HG03558 (cell line): ENCODE data around the gene KCNE1.

ENCODE experiments used
- ATAC-seq: cut with Tn5 transposase; IDR thresholded peaks from one replicate; pipeline ENCODE4 v1.9.1; 2021; ENCODE audit warnings: moderate number of reproducible peaks; ENCODE audit not compliant: unreplicated experiment; ENCODE audit errors: extremely low read depth

KCNE1 gene

DNA sequence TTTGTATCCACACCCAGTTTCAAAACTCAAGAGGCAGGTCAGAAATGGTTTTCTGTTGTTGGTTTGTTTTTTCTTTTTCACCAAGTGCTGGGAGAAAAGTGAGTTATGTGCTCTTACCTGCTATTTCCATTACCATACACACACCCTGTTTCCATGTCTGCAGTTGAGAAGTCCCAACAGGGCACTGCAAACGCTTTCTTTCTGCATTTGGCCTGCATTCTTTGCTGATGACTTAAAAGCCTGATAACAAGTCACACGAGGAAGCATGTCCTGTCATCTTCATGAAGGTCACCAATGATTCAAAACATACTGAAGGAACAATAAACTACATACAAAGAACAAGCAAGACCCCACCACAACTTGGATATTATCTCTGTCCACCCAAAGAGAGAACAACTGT lies 24.8 kb upstream of the KCNE1 start:
- no peak for ATAC-seq

DNA sequence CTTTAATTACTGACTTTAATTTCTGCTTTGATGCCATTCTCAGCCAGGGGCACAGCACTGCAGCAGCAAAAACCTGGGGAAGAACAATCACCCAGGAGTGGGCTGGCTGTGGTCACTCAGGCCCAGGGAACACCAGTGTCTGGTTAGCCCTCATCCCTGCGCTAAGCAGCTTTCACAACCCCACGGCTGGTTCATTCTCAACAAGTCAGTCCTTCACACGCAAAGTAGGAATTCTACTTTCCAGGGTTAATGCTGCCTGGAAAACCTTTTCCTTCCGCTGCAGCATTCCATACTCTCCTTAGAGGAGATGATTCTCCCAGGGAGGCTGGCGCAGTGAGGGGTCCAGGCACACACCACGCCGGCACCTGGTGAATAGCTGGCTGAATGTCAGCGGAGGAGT lies 24.3 kb upstream of the KCNE1 start:
- ATAC-seq: no peak

DNA sequence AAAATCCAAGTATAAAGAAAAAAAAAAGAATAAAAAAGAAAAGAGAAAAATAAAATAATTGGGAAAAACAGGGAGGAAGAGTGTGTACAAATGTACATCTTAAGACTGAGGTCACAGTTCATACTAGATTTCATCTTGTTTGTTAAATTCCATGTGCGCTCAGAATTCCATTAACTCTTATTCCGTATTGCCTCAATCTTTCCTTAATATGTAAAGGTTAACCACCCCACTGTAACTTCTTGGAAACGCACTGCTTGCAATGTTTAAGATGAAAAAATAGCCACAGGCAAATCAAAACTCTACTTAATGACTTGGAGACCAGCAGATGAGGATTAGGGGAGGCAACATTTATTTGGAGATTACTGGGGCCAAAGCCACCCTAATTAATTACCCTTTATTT lies 23.9 kb upstream of the KCNE1 start:
- ATAC-seq: no peak

DNA sequence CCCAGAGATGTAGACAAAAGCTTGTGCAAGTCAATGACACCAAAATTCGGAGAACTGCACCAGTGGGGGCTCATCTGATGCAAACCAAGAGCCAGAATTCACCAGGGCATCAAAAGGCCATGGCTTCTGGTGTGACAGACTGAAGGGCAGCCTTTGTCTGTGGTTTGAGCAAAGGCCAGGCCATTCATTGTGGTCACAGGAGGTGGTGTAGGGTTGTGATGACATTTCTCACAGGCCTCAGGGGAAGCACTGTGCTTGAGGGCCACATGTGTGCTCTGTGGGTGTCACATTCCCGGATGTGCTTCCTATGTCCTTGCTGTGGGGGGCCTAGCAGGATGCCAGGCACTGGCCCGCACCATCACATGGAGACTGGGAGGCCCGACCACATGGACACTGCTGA lies 22.5 kb upstream of the KCNE1 start:
- no peak for ATAC-seq

DNA sequence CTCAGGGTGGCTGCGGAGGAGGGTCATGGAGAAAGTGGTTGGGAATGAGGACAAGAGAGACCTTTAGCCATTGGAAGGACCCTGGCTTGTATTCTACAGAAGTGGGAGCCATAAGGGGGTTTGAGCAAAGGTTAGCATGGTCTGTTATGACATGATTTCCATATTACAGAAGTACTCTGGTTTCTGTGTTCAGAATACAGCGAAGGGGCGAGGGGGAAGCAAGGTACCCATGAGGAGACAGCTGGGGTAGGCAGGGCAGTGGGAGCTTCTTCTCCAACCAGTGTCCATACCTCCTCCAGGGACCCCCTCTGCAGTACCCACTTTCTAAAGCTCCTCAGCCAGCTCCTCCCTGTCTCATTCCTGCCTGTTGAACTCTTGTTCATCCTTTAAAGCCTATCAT lies 21.9 kb upstream of the KCNE1 start:
- no peak for ATAC-seq

DNA sequence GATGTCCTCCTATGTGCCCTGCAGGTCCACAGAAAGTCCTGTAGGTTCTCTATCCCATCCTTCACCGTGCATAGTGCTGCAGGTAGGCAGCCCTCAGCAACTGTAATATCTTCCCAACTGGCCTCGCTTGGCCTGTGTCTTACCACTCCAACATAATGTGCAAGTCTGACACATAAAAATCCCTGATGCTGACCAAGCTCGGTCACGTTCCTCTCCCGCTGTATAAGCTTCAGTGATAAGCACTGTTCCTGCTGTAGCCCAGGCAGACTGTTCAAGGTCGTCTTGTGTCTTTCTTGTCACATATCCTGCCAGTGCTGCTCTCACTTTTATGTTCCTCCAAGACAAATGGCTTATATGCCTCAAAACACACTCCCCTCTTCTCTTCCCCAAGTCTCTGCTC lies 19.4 kb upstream of the KCNE1 start:
- no peak for ATAC-seq

DNA sequence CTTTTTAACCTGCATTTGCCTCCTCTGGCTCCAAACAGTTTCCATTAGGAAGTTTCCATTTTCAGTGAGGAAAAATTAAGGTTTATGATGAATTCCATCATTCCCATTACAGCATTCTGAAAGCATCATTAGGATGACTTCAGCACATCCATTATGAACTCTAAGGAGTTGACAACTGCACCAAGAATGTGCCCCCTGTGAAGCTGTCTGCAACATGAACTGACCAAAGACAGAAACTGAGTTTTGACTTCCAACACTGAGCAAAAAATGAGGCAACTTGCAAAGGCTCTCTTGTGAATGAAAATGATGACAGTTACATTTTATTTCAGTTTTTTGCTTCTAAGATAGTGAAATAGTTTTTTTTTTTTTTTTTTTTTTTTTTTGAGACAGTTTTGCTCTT lies 18.3 kb upstream of the KCNE1 start:
- ATAC-seq: no peak

DNA sequence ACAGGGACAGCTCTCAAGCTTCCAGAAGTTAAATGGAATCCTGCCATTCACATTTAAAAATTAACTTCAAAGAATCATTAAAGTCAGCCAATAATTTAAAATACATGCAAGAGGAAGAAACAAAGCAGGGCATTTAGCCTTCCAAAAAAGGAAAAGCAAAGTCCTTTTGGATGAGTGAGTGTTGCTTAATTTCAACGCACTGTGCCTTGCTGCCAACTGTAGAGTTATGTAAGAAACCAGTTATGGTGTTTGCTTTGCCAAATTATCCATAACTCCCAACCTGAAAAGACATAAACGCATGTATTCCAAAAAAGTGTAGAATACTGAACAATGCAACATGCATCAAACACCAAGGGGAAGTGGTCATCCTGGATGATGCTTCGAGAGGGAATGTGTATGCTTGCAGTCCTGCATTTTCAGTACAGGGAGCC lies 16.1 kb upstream of the KCNE1 start:
- no peak for ATAC-seq

DNA sequence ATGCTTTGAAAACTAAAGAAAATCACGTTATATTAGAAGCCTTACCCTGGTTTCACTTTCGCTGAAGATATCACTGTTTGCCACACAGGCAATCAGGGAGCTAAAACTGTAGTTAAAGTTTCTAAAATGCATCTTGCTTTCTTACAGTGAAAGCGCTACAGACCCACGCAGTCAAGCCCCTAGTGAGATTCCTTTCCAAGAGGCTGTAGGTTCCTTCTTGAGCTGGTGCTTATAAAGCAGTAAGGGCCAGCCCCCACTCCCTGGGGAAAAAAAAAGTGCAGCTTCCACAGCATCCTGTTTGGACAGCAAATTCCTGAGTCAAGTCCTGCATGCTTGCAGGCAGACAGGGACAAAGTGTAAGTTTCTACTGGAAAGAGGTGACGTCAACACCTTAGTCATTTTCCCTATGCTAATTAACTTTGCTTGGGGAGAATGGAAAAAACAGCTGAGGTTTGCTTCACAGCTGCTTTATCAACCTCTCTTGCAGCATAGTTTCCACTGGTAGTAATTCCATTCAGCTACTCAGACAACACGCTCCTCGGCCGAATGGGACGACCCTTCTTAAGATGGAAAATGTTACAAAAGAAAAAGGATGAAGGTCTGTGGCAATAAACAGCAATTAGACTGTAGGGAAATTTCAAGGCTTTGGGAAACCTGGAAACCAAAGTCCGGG lies 14.7 kb upstream of the KCNE1 start:
- no peak for ATAC-seq

DNA sequence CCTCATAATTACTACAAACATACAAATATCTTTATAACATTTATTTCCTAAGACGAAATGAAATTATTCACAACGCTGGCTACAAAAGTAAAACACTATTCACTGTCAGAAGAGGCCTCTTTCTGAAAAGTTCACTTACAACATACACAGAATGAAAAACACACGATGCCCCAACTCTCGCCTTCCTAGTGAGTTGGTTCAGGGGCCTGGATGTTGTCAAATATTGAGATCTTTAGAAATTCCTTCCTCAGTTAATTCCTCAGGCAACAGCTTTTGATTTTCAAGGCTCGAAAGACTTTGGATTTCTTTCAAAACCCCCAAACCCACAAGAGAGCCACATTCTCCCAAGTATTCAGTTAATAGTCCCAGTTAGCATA lies 14.2 kb upstream of the KCNE1 start:
- ATAC-seq: no peak

DNA sequence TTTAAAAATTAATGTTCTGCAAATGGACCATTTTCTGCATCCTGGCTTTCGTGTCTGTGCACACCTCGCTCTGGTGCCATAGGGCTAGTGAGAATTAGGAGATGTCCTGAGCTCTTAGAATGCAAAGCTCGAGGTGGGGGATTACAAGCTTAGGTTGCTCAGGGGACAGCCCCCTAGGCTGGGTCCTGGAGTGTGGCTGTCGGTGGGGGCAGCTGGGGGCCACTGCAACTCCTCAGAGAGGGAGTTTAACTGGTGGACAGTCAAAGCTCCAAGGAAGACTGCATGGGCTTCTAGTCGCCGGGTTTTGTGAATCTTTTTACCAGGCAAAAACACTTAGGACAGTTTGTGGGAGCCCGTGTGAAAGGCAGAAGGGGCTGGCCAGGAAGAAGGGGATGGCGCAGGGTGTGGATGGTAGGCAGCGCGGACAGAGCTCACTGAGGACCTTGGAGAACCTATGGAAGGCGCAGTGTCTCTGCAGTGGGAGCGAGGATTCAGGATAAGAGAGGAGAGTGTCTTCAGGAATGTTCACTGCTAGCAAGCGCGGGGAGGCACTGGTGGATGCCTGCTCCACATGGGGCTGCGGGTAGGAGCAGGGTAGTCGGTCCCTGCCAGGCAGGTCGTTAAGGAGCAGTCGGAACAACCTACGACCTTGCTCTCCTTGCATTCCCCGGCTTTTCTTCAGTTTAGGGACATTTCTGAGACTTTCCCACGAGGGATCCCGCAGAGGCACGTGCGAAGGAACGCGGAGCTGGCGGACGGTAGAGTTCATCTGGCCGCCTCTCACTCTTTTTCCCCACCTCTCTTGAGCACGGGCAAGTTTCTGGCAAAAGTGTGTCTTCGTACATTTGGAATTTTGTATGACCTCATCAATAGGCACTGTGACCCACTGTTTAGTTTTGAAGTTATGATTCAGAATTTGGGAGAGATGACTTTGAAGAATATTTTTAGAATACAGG lies 12.9 kb upstream of the KCNE1 start:
- no peak for ATAC-seq

DNA sequence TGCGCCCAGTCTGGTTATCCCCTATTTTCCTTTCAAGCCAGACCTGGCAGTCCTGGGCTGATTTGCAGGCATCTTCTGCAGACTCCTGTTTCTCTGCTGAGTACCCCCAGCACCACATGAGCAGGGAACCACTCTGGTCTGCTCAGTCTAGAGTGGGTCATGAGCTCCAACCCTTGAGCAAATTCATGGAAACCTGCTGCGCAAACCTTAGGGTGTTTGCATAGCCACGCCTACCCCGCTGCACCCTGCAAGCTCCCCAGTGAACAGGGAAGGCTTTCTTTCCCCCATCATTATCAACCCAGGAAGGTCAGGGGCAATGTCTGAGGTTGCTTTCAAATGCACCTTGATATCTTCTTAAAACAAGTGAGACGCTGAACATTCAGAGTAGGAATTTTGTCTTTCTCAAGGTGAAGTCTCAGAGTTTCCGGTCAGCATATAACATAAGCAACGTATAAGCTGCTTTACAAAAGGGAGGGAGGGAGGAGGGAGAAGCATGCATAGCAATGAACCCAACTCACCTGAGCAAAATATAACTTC lies 11.1 kb upstream of the KCNE1 start:
- no peak for ATAC-seq

DNA sequence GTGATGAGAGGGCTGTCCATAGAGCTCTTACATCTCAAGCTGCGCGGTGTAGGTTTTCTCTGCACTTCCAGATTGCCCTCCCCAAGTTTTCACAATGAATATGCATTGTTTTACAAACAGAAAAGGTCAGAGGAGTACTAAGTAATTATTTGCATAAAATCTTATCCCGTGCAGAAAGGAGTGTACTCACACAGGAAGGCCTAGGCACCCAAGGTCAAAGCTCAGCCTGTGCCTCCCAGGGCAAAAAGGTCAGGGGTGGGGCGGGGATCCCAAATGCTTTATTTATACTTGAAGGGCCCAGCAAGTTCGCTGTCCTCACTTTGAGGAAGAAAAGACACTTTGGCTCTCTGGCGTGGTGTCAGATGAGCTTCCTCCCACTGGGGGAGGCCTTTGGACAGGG lies 10.3 kb upstream of the KCNE1 start:
- ATAC-seq: no peak

DNA sequence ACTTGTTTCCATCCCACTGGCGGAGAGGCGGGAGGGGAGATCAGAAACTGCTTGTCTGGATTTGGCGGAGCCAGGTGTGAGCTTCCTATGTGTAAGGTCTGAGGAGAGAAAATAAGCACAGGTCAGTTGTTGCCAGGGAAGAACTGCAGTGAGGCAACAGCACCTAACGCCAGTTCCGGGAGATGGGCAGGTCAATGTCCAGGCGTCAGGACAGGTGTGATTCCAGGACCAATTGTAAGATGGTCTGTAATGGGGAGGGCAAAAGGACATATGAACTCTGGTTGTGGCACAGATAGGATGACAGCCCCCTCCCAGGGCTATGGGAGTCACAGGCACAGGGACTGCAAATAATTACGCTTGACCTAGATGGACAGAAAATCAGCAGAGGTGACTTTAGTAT lies 9.6 kb upstream of the KCNE1 start:
- no peak for ATAC-seq

DNA sequence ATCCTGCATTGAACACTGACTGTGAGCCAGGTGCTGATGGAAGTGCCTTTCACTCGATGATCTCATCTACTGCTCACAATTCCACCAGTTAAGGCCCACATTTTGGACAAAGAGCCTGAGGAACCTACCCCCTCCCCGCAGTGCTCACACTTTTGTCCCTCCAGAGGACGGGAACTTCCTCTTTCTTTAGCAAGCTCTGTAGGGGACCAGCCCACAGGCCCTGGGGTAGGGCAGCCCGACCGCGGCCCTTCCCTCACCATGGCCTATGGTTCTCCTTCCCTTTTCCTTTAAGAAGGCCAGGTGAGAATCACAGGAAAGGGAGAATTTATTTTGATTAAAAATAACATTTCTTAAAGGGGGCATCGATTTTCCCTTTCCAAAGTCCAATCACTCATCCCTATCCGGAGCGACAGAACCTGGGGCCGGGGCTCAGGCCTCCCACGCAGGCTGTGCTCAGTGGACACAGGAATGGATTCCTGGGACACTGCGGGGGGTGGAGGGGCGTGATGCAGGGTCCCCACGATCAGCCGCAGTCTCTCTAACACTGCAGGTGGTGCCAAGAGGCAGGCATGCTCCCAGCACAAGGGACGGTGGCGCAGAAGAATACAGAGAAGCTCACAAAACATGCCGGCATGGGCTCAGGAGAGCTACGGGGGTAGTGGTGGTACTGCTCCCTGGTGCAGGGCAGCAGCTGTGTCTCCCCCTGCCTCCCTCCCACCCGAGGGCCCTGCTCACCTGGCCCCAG lies 8.9 kb upstream of the KCNE1 start:
- no peak for ATAC-seq

DNA sequence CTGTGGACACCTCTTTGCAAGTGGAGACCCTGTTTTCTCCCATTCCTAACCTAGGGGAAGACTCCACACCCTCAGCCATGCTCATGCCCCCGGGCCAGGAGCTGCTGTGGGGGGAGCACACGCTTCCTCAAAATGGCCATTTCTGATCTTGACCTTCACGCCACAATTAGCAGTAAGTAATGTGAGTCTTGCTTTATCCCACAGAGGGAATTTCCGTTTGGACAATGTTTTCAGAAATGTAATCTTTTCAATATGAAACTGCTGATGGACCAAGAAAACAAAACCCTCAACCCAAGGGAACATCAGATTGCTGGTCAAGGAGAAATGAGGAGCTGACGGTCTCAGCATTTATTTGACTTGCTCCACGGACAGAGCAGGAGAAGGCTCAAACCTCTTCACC lies 8.3 kb upstream of the KCNE1 start:
- no peak for ATAC-seq

DNA sequence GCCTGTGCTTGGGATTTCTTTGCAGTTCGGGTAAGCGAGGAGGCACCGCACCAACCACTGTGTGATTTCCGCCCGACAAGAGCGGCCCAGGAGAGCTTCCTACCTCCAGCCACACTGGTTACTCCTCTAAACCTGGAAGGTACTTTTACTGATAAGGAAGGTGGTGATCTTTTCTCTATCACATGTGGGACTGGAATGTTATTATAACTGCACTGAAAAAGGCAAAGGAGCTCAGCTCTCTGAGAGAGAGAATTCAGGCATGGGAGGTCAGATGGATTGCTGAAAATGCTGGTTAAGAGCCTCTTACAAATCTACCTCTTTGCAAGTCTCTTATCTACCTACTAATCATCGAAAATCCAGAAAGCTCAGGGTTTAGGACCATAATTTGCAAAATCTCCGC lies 7.7 kb upstream of the KCNE1 start:
- no peak for ATAC-seq

DNA sequence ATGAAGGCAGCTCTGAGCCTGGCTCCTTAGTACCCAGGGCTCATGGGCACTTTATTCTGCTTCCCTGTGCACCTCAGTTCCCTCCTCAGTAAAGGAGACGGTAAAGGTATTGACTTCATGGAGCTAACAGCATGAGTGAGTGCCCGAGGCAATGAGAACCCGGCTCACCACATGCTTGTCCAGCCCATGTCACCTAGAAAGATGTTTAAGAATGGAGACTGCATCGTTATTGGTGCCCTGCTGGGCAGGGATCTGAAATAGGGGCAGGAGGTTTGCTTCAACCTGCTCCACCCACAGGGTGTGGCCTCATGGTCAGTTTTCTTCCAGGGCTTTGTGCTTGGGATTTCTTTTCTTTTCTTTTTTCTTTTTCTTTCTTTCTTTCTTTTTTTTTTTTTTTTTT lies 7.0 kb upstream of the KCNE1 start:
- no peak for ATAC-seq

DNA sequence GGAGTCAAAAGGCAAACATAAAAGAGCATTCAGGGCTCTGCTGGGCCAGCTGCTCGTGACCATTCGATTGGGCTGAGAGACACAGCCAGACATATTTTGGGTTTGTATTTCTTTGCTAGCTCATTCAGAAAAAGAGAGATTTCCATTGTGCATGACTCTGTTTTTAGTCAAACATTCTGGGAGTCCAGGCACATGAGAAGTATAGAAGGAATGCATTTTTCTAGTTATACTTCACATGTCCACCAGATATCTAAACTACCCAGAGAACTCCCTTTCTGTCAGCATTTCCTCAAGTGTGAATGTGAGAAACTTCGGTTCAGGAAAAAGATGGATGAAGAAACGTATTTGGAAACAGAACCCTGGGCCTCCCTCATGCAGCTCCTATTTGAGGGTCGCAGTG lies 6.3 kb upstream of the KCNE1 start:
- no peak for ATAC-seq

DNA sequence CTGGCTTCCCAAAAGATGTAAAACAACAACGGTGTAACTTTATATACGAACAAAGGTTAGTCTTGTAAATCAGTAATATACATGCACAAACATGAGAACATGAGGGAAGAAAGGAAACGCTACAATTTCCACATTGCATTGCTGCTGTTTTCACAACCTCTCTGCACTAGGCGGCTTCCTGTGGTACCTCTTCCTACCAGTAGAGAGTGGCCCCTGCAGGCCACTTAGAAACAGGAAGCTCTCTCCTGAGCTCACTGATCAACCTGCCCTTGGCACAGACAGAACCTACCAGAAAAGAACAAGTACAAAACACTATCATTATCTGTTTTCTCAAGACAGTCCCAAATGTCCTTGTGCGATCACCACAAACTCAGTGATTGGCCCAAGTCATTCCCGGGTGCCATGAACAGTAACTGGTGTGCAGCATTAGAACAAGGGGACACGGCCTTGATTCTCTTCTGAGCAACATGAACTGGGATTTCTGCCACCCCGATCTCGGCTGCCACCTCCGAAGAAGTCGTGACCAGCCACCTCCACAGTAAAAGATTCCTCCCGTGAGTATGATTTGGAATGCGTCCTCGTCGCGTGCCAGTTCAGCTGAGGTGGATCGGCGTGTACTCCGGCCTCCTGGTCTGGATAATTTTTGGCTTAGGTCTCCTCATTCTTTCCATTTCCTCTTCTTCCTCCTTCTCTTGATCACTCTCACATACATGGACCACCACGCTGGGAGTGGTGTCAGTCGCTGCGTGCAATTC lies 5.7 kb upstream of the KCNE1 start:
- ATAC-seq: no peak
